ENCODE results near the gene RPS6KA5. TPM values are rescaled to one million over a fixed set of nuclear protein-coding genes. Genes with fewer than 3 reads are reported as not detected.

RPS6KA5 gene
- polyA plus RNA-seq, 3 donors from 2014 or later = 11.1 to 19.0 (median 16.6) TPM

DNA sequence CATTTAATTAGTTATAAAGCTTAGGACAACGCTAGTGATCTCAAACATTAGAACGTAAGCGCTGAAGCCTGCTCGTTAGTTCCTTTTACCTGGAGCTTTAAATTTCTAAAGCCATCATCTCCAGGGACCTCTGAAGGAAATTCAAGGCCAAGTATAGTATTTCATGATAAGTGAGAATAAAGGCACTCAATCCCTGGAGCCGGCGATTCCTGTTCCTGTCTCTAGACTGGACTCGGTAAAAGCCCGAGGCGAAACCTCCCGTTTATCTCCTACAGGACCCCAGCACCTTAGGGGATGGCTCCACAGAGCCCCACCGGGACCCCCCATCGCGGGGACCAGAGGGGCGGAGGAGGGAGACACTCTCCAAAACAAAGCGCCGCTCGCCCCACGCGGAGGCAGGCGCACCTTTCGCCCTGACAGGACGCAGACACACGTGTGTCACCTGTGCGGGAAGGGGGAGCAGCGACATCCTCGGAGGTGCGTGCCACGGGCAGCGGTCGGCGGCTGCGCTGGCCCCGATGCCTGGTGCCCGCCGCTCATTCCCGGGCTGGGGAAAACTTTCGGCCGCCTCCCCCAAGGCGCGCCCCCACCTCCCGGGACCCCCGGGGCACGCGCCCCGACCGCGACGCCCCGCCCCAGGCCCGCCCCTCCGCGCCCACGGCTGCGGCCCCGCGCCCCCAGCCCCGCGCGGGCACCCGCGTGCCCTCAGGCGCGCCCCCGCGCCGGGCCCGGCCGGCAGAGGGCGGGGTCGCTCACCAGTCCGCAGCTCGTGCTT is 678 bp downstream of the RPS6KA5 start:
- H3K4me3 Mint-ChIP-seq = peak overlapping the region; percentile 74 to 83 (median 79)
- peaks cover 0 to 5% (median 0%) of the 10 kb centered on the region in 3 donors for H3K27me3 Mint-ChIP-seq (ENCODE audit: low read depth in 3 of 3)
- peak in 2 of 3 donors; percentile 38 to 39 for DNase-seq
- H3K9me3 Mint-ChIP-seq = no peaks in the 10 kb centered on the region
- peaks cover 38 to 65% of the 10 kb centered on the region in 2 donors for H3K4me1 Mint-ChIP-seq
- peaks cover 0 to 6% (median 0%) of the 10 kb centered on the region in 3 donors for H3K36me3 Mint-ChIP-seq
- H3K27ac Mint-ChIP-seq = peak overlapping the region; percentile 7 to 71 (median 68)

DNA sequence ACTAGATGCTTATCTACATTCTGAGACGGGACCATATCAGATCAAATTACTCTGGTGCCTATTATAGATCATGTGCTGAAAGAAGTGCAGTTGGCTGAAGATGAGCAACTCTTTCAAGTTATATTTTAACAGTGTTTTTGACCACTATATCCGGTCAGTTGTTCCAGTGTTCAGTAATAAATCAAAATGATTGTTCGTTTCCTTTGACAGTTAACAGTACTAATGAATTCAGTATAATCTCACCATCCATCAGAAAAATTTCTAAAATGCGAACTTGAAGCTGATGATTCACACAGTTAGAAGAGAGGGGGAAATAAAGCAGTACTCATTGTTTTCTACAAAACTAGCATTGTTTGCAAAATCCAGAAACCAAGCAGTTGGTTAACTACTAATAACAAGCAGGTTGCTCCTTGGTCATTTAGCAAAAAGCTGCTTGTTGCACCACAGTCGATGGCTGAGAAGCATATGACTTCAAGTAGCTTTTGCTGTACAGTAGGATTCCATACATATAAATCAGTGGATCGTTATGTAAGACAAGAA is 2.3 kb downstream of the RPS6KA5 start:
- no peaks in the 10 kb centered on the region for H3K9me3 Mint-ChIP-seq
- H3K4me3 Mint-ChIP-seq = peak overlapping the region; percentile 62 to 82 (median 79)
- peaks cover 0 to under 1% (median 0%) of the 10 kb centered on the region in 3 donors for H3K27me3 Mint-ChIP-seq (ENCODE audit: low read depth in 3 of 3)
- H3K36me3 Mint-ChIP-seq = no peaks in the 10 kb centered on the region
- peaks cover 23 to 58% of the 10 kb centered on the region in 2 donors for H3K4me1 Mint-ChIP-seq
- DNase-seq = no peak
- no peak overlapping the region for H3K27ac Mint-ChIP-seq

DNA sequence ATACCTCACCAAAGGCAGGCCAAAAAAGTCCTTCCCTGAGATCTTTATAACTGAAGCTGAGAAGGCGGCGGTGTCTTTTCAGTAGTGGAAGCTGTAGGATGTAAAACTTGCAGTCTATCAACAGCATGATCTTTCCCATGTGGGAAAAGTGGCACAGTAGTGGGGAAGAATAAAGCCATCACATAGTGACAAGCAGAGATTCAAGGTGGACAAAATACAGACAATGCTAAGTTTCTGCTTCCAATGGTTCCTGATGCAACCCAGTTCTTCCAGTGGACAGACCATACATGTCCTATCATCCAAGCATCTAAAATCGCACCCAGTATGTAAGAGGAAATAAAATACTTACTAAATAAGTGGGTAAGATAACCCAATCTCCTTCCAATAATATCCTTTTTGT is 4.1 kb downstream of the RPS6KA5 start:
- H3K9me3 Mint-ChIP-seq = no peaks in the 10 kb centered on the region
- H3K27ac Mint-ChIP-seq = peak overlapping the region in 1 of 6 donors; percentile 3
- H3K36me3 Mint-ChIP-seq = no peaks in the 10 kb centered on the region
- H3K27me3 Mint-ChIP-seq (ENCODE audit: low read depth in 3 of 3) = no peaks in the 10 kb centered on the region
- H3K4me3 Mint-ChIP-seq = no peak overlapping the region
- DNase-seq = no peak
- H3K4me1 Mint-ChIP-seq = peaks cover 17 to 55% of the 10 kb centered on the region in 2 donors

DNA sequence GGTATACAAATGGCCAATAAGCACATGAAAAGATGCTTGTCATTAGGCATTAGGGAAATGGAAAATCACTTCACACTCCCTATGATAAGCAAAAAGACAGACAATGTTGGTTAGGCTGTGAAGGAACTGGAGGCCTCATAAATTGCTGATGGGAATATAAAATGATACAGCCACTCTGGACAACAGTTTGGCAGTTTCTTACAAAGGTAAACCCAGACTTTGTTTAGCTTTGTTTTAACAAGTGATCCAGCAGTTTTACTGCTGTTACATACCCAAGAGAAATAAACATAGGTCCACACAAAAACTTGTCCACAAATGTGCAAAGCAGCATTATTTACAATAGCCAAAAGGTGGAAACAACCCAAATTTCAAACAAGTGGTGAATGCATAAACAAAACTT is 5.4 kb downstream of the RPS6KA5 start:
- H3K9me3 Mint-ChIP-seq = no peaks in the 10 kb centered on the region
- no peaks in the 10 kb centered on the region for H3K36me3 Mint-ChIP-seq
- H3K27ac Mint-ChIP-seq = peak overlapping the region in 2 of 6 donors; percentile 4 to 18
- DNase-seq = no peak
- no peaks in the 10 kb centered on the region for H3K27me3 Mint-ChIP-seq (ENCODE audit: low read depth in 3 of 3)
- H3K4me1 Mint-ChIP-seq = peaks cover 17 to 55% of the 10 kb centered on the region in 2 donors
- no peak overlapping the region for H3K4me3 Mint-ChIP-seq

DNA sequence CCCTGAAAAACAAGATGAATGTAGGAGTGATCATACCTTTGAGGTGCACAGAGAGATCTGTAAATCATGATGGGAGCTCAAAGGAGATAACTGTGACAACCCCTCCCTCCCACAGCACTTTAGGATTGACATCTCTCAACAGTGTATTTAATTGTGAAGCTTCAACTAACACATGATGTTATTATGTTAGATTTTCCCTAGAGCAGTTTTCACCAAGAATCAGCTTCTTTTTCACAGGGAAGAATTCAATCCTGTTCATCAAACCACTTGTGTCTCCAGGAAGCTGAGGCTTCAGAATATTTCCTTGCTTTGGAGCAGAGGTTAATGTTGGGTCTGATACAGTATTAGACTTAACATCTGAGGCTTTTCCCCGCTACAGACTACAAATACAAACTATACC is 11.8 kb downstream of the RPS6KA5 start:
- peaks cover 32 to 48% of the 10 kb centered on the region in 2 donors for H3K4me1 Mint-ChIP-seq
- H3K4me3 Mint-ChIP-seq = no peak overlapping the region
- H3K27ac Mint-ChIP-seq = no peak overlapping the region
- H3K36me3 Mint-ChIP-seq = peaks cover 0 to 7% (median 0%) of the 10 kb centered on the region in 3 donors
- H3K9me3 Mint-ChIP-seq = no peaks in the 10 kb centered on the region
- DNase-seq = no peak
- no peaks in the 10 kb centered on the region for H3K27me3 Mint-ChIP-seq (ENCODE audit: low read depth in 3 of 3)

DNA sequence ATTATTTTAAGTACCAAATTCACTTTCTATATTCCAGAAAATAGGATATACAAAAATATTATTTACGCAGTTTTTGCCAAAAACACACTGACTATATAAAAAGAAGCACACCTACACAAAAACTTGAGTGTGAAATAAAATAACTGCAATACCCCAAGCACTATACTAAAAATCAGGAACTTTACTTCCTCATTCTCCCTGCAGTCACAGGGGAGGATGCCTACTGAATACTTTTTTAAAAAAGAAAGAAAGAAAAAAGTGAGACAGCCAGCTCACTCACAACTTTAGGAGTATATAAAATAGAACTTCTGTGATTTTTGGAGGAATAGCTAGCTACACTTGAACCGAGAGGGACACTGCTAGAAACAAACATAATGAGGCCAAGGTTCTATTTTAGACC is 12.2 kb downstream of the RPS6KA5 start:
- DNase-seq = no peak
- Mint-ChIP-seq H3K27ac (no peak overlapping the region), H3K4me3 (no peak overlapping the region), H3K4me1 (peaks cover 31 to 47% of the 10 kb centered on the region in 2 donors), H3K36me3 (peaks cover 0 to 7% (median 0%) of the 10 kb centered on the region in 3 donors), H3K9me3 (no peaks in the 10 kb centered on the region), H3K27me3 (ENCODE audit: low read depth in 3 of 3) (no peaks in the 10 kb centered on the region)

DNA sequence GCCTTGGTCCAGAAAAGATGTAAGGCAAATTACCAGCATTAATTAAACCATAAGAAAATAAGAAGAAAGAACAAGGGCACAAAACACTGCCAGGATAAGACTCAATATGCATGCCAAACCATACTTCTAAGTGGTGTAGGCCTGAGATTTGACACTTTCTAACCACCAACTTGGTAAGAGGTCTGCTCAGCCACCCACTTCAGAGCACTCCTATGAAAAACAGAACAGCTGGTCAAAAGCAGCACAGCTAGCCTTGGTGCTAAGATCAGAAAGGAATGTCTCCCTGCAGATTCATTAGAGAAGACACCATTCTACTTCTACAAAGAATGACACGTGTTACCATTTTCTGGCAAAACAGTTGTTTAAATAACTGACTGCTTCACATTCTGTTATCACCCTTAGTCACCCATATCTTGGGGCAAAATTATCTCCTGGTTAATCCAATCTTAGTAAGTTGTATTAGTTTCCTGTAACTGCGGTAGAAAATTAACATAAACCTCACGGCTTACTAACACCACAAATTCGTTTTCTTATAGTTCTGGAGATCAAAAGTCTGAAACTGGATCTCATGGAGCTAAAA is 13.2 kb downstream of the RPS6KA5 start:
- H3K4me1 Mint-ChIP-seq = peaks cover 33 to 44% of the 10 kb centered on the region in 2 donors
- DNase-seq = peak; percentile 53 to 62 (median 61)

DNA sequence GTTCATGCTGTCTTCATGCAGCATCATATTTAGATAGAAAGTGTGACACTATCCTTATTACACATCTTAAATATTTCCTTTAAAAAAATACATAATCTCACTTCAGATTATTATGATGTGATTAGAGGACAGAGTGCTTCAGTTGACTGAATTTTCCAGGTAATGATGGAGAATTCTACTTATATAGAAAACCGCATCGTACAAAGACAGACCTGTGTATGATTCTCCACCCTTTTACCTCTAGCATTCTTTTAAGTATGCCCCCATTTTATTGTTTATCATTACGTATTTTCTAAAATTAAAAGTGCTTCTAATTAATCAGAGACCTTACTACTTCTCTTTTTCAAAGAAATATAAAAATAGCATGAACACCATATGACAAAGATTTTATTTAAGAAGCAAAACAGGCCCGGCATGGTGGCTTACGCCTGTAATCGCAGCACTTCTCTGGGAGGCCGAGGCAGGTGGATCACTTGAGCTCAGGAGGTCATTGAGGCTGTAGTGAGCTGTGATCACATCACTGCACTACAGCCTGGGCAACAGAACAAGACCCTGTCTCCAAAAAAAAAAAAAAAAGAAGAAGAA is 13.9 kb downstream of the RPS6KA5 start:
- peaks cover 0 to 2% (median 0%) of the 10 kb centered on the region in 6 donors for H3K9me3 Mint-ChIP-seq
- H3K27ac Mint-ChIP-seq = no peak overlapping the region
- peaks cover 33 to 44% of the 10 kb centered on the region in 2 donors for H3K4me1 Mint-ChIP-seq
- DNase-seq = no peak
- H3K4me3 Mint-ChIP-seq = no peak overlapping the region
- no peaks in the 10 kb centered on the region for H3K27me3 Mint-ChIP-seq (ENCODE audit: low read depth in 3 of 3)
- peaks cover 0 to 7% (median 0%) of the 10 kb centered on the region in 3 donors for H3K36me3 Mint-ChIP-seq

More for the DNA sequence above, 13.2 kb downstream of the RPS6KA5 start:
- peak overlapping the region; percentile 24 to 67 (median 42) for H3K4me3 Mint-ChIP-seq
- H3K9me3 Mint-ChIP-seq = peaks cover 0 to 2% (median 0%) of the 10 kb centered on the region in 6 donors
- no peaks in the 10 kb centered on the region for H3K27me3 Mint-ChIP-seq (ENCODE audit: low read depth in 3 of 3)
- H3K36me3 Mint-ChIP-seq = peaks cover 0 to 7% (median 0%) of the 10 kb centered on the region in 3 donors
- peak overlapping the region in 4 of 6 donors; percentile 24 to 63 (median 48) for H3K27ac Mint-ChIP-seq

DNA sequence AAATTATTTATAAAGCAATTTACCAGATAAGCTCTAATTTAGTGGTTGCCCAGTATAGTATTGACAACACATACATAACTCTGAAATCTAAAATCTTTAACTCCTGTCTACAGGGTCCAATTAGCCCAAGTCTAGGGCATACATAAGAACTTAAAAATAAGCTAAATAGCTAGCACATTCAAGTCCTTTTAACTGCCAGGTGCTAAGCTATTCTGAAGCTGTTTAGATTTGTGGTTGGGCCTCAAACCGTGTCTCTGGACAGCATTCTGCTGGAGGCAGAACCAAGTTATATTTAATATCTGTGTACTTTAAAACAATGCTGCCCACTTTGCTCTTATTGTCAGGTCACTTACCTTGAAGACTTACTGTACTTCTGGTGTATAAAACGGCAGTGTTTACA is 19.0 kb downstream of the RPS6KA5 start:
- DNase-seq = no peak
- Mint-ChIP-seq H3K4me3 (no peak overlapping the region), H3K9me3 (peaks cover 0 to 2% (median 0%) of the 10 kb centered on the region in 6 donors), H3K36me3 (peaks cover 0 to 11% (median 5%) of the 10 kb centered on the region in 3 donors), H3K27me3 (ENCODE audit: low read depth in 3 of 3) (peaks cover 0 to 1% (median 0%) of the 10 kb centered on the region in 3 donors), H3K4me1 (peaks cover 19 to 30% of the 10 kb centered on the region in 2 donors), H3K27ac (no peak overlapping the region)

DNA sequence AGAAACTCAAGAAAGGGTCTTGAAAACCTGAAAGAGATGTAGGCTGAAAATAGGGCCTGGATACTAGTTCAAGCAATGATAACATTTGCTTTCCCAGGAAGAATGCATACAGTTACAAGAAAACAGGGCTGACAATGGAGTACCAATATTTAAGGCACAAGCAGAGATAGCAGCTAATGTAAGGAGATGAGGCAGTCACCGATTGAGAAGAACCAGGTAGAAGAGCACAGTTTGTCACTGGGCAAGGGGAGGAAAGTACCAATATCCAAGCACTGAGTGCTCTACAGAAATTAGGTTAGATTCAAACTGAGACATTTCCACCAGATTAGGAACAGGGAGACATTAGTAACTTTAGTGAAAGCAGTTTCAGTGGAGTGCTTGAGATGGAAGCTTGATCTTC is 19.9 kb downstream of the RPS6KA5 start:
- peaks cover 0 to 6% (median 5%) of the 10 kb centered on the region in 3 donors for H3K36me3 Mint-ChIP-seq
- H3K9me3 Mint-ChIP-seq = peaks cover 0 to 2% (median 0%) of the 10 kb centered on the region in 6 donors
- no peak for DNase-seq
- H3K27me3 Mint-ChIP-seq (ENCODE audit: low read depth in 3 of 3) = peaks cover 0 to 1% (median 0%) of the 10 kb centered on the region in 3 donors
- H3K4me3 Mint-ChIP-seq = no peak overlapping the region
- no peak overlapping the region for H3K27ac Mint-ChIP-seq
- H3K4me1 Mint-ChIP-seq = peaks cover 17 to 30% of the 10 kb centered on the region in 2 donors

DNA sequence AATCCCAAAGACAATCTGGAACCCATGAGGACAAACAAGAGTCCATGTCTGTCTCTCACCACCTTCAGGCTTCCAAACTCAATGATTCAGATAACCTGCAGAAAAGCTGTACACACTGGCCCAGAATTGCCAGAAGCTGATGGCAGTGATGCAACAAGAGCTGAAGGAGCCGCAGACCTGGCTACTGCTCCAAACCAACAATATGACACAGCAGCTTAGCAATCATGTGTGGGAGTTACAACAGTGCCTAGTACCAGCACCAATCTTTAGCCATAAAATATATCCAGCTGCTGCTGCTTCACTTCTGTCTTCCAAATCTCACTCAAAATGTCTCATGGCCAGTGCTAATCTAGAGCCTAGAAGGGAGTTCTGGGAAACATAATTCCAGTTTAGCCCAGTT is 22.0 kb downstream of the RPS6KA5 start:
- Mint-ChIP-seq H3K4me1 (peaks cover 25 to 38% of the 10 kb centered on the region in 2 donors), H3K4me3 (no peak overlapping the region), H3K27me3 (ENCODE audit: low read depth in 3 of 3) (peaks cover 0 to 3% (median 1%) of the 10 kb centered on the region in 3 donors), H3K9me3 (peaks cover 0 to 2% (median 0%) of the 10 kb centered on the region in 6 donors), H3K27ac (no peak overlapping the region), H3K36me3 (peaks cover 0 to 5% (median 4%) of the 10 kb centered on the region in 3 donors)
- DNase-seq = no peak

DNA sequence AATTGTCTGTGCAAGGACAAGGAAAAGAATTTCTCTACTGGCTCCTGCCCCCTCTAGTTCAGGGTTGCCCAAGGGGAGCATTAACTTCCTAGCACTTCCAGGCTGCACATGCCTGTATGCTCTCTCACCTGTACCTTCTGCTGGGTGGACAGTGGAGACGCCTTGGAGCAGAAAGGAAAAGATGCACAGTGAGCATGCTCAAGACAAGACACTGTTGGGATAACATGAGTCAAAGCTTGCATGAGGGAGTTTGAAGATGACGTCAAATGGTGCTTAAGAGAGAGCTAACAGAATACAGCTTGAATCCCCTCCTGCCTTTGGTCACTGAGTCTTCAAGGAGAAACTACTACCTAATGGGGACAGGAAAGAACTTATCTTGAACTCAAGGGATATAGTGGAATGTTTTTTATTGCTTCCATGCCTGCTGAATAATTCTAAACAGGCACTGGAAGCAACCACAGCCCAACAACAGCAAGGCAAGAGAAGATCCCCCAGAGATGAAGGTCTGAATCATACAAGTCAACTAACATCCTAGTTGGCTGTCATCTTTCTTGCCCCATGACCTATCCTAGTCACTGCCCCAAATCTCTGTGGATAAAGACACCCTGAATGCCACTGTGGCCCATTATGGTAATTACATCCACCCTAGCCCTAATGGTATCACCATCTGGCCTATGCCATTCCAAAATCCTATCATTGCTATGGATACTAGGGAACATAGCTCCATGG is 23.5 kb downstream of the RPS6KA5 start:
- H3K27ac Mint-ChIP-seq = no peak overlapping the region
- no peaks in the 10 kb centered on the region for H3K9me3 Mint-ChIP-seq
- no peak overlapping the region for H3K4me3 Mint-ChIP-seq
- peaks cover 23 to 34% of the 10 kb centered on the region in 2 donors for H3K4me1 Mint-ChIP-seq
- peaks cover 0 to 5% (median 4%) of the 10 kb centered on the region in 3 donors for H3K36me3 Mint-ChIP-seq
- H3K27me3 Mint-ChIP-seq (ENCODE audit: low read depth in 3 of 3) = peaks cover 0 to 3% (median 1%) of the 10 kb centered on the region in 3 donors
- no peak for DNase-seq

DNA sequence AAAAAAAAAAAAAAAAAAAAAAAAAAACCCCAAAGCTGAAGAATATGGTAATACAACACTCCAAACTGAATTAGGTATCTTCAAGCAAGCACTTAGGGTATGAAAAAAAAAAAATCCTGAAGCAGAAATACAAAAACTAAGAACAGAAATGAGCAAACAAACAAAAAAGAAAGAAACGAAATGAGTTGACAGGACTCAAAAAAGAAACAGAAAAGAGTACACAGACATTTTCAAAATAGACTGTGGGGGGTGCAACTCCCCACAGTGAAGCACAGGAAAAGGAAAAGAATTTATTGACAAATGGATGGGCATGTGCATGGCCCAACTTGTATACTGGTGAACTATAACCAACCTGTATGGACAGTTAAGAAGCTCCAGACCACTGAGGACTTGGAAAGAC is 24.6 kb downstream of the RPS6KA5 start:
- H3K36me3 Mint-ChIP-seq = peaks cover 0 to 5% (median 4%) of the 10 kb centered on the region in 3 donors
- no peak overlapping the region for H3K4me3 Mint-ChIP-seq
- H3K9me3 Mint-ChIP-seq = no peaks in the 10 kb centered on the region

More for the DNA sequence above, 24.6 kb downstream of the RPS6KA5 start:
- Mint-ChIP-seq H3K27me3 (ENCODE audit: low read depth in 3 of 3) (peaks cover 0 to 3% (median 1%) of the 10 kb centered on the region in 3 donors), H3K27ac (peak overlapping the region in 3 of 6 donors; percentile 18 to 47 (median 40)), H3K4me1 (peaks cover 22 to 32% of the 10 kb centered on the region in 2 donors)
- no peak for DNase-seq
